ENCODE data around the gene ZNF521.

The ZNF521 gene

DNA sequence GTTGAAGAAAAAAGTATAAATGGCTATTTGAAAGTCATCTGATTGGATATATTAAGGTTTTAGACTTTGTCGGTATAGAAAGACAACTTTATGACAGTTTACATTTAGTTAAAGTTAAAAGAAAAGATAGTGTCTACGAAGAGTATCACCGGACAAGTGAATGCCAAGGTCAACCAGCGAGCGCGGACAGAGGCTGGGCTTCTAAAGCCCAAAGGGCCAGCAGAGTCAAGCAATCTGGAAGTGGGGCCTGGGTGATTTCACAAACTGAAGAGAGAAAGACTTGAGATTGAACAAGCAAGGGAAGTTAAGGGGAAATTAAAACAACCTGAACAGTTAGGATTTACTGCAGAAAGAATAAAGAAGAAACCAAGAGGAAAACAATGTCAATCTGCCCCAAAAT is 16.3 kb downstream of the ZNF521 start:
- DNase-seq (ENCODE audit: low spot score), result no peak

DNA sequence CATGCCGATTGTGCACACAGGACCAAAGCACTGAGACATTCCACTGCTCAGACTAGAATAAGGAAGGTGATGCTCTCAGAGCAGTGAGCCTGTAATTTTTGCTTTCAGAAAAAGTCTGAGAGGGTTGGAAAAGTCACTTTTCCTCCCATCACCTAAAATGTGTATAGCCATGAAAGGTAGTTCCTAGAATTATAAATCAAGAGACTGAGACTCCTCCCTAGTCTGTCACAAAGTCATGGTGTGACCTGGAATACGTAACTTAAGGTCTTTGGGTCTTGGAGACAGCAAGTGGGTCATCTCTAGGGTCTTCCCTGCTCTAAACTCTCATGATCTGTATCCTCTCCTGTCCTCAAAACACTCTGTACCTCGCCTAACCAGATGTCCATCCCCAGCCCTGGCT is 16.9 kb downstream of the ZNF521 start:
- DNase-seq (ENCODE audit: low spot score), result no peak

DNA sequence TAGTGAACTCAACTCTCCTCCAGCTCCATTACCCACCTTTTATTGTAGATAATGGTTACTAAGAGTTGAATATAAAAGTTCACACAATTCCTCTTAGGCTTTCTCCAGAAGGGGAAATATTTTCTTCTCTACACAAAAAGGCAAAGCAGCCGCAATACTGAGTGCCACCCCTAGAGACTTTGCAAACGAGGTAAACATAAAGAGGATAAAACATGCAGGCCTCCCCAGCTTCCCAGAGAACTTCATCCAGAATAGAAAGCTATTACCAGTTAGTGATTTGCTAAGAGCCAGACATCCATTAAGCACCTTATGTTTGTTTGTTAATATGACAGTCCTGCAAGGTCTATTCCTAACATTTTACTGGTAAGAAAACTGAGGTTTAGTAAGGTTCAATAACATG is 17.4 kb downstream of the ZNF521 start:
- no peak for DNase-seq (ENCODE audit: low spot score)

DNA sequence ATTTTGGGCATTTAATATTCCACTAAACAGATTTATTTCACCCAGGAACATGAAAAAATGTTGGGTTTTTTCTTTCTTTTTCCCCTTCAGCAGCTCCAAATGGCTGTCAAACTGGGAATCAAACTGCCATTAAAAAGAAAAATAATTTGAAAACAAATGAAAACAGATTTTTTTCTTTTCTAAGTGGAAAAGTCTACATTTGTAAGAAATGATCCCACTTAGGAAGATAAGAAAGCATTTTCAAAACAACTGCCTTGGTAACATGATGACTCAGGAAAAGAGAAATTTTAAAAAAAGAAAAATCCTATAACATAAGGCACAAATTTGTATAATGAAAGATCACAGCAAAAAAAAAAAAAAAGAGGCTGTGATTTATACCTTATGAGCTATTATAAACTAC is 20.0 kb downstream of the ZNF521 start:
- no peak for DNase-seq (ENCODE audit: low spot score)

DNA sequence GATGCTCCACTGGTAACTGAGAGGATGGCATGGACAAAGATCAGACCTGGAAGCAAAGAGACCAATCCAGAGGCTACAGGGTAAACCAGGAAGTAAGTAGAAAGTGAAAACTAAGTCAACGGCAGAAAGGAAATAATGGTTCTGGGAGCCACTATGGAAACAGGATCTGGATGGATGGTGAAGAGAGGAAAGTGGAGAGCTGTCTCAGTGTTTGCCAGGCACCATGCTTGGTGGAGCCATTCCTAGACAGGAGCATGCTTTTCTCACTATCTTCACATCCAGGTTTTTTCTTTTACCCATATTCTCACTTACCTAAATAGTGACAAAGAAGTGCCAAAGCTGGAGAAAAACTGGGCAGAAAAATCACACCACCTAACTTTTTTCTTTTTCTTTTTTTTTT is 22.2 kb downstream of the ZNF521 start:
- no peak for DNase-seq (ENCODE audit: low spot score)

- no peak for DNase-seq (ENCODE audit: low spot score)
These were observed 24.4 kb downstream of the ZNF521 start for GRCh38 chr18:25327584-25327983.

- DNase-seq (ENCODE audit: low spot score), result no peak
These were observed 25.5 kb downstream of the ZNF521 start for GRCh38 chr18:25326361-25326952.

- DNase-seq (ENCODE audit: low spot score), result no peak
These were observed 29.2 kb downstream of the ZNF521 start for GRCh38 chr18:25322806-25323205.

- no peak for DNase-seq (ENCODE audit: low spot score)
These were observed 35.5 kb downstream of the ZNF521 start for GRCh38 chr18:25316381-25317018.

- no peak for DNase-seq (ENCODE audit: low spot score)
These were observed 37.2 kb downstream of the ZNF521 start for GRCh38 chr18:25314838-25315190.

DNA sequence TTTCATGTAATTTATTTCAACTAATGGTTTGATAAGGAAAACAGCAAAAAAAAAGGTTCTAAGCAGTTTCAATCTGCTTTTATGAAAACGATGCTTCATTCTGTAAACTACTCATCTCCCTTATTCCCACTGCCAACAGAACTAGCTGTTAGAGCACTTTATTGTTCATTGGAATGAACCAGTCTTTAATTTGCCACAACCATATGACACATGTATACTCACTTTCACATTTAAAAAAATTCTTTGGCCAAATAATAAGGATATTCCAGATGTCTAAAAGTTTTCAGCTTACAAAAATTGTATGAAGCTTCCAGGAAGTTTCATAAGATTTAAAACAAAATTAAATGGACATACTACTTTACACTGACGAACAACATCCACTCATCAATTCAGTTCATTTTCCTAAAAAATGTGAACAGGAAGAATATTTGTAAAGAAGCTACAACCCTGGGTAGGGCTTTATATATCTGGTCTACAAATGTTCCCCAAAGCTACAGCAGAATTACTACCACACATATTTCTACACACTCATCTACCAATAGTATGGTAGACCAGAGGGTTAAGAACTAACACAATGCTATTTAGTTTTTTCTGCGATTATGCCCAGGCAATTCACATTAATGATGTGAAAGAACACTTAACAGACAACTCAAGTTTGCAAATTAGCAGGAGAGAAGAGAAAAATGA is 37.7 kb downstream of the ZNF521 start:
- DNase-seq (ENCODE audit: low spot score), result no peak

DNA sequence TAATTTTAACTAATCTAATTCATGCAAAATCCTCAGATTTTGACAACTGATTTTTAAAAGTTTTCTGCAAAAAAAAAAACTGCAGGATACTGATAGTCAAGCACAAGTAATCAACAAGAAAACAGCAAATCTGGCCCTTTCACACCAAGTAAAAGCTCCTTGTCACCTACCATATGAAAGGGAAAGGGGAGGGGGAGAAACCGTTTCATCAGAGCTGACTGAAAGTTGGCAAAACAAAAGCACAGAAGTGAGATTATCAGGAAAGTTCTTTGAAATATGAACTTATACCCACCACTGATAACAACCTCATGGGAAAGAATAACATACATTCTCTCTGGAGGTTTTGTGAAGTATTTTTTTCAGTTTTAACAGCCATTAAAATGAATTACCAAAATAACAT is 38.7 kb downstream of the ZNF521 start:
- no peak for DNase-seq (ENCODE audit: low spot score)

- DNase-seq (ENCODE audit: low spot score), result no peak
These were observed 41.9 kb downstream of the ZNF521 start for GRCh38 chr18:25310045-25310444.

GRCh38 chr18:25308381-25308780 is 43.6 kb downstream of the ZNF521 start:
- no peak for DNase-seq (ENCODE audit: low spot score)

- DNase-seq (ENCODE audit: low spot score), result no peak
These were observed 44.8 kb downstream of the ZNF521 start for GRCh38 chr18:25307192-25307591.

DNA sequence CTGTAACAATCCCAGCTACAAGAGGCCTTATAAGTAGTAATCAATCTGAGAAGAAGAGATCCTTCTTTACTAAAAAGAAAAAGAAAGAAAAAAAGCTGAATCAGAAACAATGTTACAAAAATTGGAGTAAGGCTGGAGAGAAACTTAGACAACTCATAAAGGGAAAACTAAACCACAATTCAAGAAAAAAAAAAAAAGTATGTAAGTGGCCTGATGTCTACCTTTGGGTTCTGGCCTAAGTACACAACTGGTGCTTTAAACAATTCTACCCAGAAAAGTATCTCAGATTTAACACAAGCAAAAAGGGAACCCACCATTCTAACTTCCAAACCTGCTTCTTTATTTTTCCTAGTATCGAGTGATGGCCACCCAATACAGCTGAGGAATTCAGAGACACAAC is 45.3 kb downstream of the ZNF521 start:
- no peak for DNase-seq (ENCODE audit: low spot score)

DNA sequence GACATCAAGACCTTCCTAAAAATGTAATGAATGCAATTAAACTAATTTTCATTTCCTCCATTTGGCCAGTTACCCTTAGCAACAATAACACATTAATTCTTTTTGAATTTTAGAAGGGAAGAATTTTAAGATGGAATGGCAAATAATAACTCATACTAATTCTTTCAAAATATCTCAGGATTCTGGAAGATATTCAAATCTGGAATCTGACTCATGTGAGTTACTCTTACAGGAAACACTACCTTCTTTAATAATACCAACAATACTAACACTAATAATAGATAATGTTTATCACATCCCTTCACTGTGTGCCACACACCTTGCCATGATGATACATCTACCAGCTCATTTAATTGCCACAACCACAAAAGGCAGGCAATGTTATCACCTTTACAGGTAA is 46.4 kb downstream of the ZNF521 start:
- DNase-seq (ENCODE audit: low spot score), result no peak

GRCh38 chr18:25300492-25300891 is 51.5 kb downstream of the ZNF521 start:
- DNase-seq (ENCODE audit: low spot score), result no peak

GRCh38 chr18:25299426-25300300 is 52.3 kb downstream of the ZNF521 start:
- no peak for DNase-seq (ENCODE audit: low spot score)

GRCh38 chr18:25298853-25299274 is 53.1 kb downstream of the ZNF521 start:
- DNase-seq (ENCODE audit: low spot score), result no peak

DNA sequence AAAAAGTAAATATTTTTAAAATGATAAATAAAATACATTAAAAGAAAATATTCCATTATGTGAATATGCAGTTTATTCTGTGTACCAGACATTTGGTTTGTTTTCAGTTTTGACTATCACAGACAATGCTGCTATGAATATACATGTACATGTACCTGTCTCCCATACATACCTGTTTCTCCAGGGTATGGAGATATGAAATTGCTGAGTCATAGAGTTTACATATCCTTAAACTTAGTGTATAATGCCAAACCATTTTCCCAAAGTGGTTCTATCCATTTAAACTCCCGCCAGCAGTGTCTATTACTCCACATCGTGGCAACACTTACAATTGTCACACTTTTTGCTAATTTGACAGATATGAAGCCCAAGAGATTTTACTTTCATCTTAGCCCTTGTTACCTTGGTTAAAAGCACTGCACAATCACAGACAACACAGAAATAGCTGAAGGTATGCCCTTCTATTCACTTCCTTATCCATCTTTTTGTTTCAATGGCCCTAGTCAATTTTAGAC is 56.3 kb downstream of the ZNF521 start:
- DNase-seq (ENCODE audit: low spot score), result no peak

- no peak for DNase-seq (ENCODE audit: low spot score)
These were observed 60.8 kb downstream of the ZNF521 start for GRCh38 chr18:25291150-25291549.
